H7 (cell line): ENCODE data around the gene AKAP13. TPM values are rescaled to one million over a fixed set of nuclear protein-coding genes. Genes with fewer than 3 reads are reported as not detected.
"Not testable (repeated sequence)": the region's sequence is repeated elsewhere in the genome, so short reads cannot be mapped to it uniquely, and the experiment has no call there.

Experiments used
- DNase-seq: peaks from one replicate; pipeline ENCODE4 v3.0.0; 2012
- H3K27me3 ChIP-seq: 2 replicates; pipeline ENCODE4 v1.6.0; 2011; ENCODE audit warnings: mild to moderate bottlenecking, low read length; ENCODE audit not compliant: control insufficient read depth, insufficient read depth
- H3K36me3 ChIP-seq: replicated peaks from 2 replicates; pipeline ENCODE4 v1.5.1; 2011; ENCODE audit warnings: low read length; ENCODE audit not compliant: control insufficient read depth, insufficient read depth
- H3K4me3 ChIP-seq: 2 replicates; pipeline ENCODE4 v1.5.1; 2011; ENCODE audit warnings: low read depth, mild to moderate bottlenecking, control low read depth, low read length, moderate library complexity; ENCODE audit not compliant: insufficient read depth
- total RNA-seq: library from RNA; depleted of rRNA; stranded (reverse); fragments of >200 nt; shearing (Covaris generic); gene quantifications from 2 replicates; pipeline ENCODE4 v1.2.3, GENCODE V29; 2014

The AKAP13 gene
- total RNA-seq, 1 experiment from 2014 or later, result 26.2 TPM

- H3K36me3 ChIP-seq, DNase-seq, H3K27me3 ChIP-seq, H3K4me3 ChIP-seq: not testable (repeated sequence)
These were observed 36.2 kb upstream of the AKAP13 start for GRCh38 chr15:85344241-85344640.

- H3K36me3 ChIP-seq, H3K4me3 ChIP-seq, H3K27me3 ChIP-seq, DNase-seq: not testable (repeated sequence)
These were observed 35.7 kb upstream of the AKAP13 start for GRCh38 chr15:85344653-85345114.

DNA sequence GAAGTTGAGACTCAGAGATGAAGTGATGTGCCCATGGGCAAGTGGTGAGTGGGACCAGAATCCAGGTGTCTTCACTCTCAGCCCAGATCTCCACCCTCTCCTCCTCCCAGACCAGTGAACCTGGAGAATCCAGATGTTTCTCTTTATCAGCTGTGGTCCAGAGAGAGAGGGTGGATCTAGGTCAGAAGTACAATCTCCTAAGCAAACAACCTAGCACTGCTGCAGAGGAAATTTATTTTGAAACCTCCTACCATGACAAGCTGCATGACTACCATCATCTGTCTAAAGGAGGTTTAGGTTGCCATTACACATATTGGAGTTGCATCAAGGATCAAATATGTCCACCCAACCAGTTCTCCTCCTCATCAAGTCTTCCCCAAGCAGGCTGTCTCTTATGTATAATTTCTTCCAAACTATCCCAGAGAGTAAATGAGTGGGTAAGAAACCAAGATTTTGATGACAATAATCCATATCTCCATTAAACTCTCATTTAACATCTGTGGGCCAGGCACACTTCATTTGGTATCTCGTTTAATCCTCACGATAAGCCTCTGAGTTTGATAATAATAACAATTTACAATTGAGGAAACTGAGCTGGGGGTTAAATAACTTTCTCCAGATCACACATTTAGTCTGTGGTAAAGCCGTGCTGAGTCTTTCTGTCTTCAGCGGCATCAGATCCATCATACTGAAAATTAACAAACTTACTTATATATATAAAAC, 35.0 kb upstream of the AKAP13 start:
- DNase-seq, H3K36me3 ChIP-seq, H3K27me3 ChIP-seq, H3K4me3 ChIP-seq: not testable (repeated sequence)

GRCh38 chr15:85346462-85347084, 33.8 kb upstream of the AKAP13 start:
- H3K27me3 ChIP-seq, H3K36me3 ChIP-seq, H3K4me3 ChIP-seq, DNase-seq: not testable (repeated sequence)

GRCh38 chr15:85347264-85348047, 32.9 kb upstream of the AKAP13 start:
- H3K36me3 ChIP-seq, DNase-seq, H3K4me3 ChIP-seq, H3K27me3 ChIP-seq: not testable (repeated sequence)

DNA sequence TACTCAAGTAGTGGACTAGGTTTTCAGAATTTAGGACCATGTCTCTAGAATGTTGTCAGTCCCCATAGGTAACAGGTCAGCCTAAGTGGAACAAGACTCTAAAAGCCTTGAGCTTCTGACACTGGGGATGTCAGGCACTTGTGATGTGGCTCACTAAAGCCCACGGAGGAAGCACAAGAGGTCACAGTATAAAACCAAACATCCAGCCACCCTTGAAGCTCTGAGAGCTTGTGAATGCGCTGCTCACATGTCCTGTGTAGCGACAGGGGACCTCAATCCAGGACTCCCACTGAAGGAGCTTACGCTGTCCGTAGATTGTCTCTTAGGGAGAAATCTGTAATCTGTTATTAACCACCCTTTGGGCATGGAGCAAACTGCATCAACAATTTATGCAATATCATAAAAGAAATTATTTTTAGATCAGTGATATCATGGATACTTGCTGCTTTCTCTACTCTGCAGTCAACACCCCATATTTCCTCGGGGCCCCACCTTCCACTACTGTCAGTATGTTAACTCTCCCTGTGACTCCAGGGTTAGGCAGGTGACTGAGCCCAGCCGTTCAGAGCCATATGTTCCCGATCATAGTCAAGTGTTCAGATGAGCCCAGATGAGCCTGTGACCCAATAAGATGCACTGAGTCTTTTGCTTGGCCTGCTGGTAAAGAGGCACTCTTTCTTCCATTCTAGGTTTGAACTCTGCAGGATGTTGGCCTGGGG, 32.2 kb upstream of the AKAP13 start:
- not testable (repeated sequence) for H3K27me3 ChIP-seq, H3K36me3 ChIP-seq, H3K4me3 ChIP-seq, DNase-seq

DNA sequence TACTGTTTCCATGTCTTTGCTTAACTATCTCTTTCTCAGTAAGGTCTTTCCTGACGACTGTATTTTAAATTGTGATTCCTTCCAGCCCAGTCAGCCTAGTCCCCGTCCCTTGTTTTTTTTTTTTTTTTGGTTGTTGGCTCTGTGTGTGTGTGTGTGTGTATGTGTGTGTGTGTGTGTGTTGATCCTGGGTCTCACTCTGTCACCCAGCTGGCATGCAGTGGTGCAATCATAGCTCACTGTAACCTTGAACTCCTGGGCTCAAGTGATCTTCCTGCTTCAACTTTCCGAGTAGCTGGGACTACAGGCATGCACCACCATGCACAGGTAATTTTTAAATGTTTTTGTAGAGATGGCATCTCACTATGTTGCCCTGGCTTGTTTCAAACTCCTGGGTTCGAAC, 31.3 kb upstream of the AKAP13 start:
- H3K27me3 ChIP-seq, H3K36me3 ChIP-seq, H3K4me3 ChIP-seq, DNase-seq: not testable (repeated sequence)

DNA sequence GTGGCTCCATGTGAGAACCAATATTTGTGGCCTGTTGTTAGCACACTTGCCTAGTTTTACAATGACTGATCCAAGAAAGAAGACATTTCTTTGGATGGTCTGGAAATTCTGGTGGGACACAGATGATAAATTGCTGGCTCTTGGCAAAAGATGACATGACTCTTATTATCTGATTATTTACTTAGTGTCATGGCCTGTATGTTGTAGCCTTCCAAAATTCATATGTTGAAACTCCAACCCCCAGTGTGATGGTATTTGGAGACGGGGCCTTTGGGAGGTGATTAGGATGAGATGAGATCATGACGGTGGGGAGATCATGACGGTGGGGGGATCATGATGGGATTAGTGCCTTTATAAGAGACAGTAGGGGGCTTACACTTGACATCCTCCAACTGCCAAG, 30.0 kb upstream of the AKAP13 start:
- H3K27me3 ChIP-seq, result no peaks in the 10 kb centered on the region
- DNase-seq, result no peak
- H3K36me3 ChIP-seq, result no peaks in the 10 kb centered on the region
- H3K4me3 ChIP-seq, result no peak overlapping the region

DNA sequence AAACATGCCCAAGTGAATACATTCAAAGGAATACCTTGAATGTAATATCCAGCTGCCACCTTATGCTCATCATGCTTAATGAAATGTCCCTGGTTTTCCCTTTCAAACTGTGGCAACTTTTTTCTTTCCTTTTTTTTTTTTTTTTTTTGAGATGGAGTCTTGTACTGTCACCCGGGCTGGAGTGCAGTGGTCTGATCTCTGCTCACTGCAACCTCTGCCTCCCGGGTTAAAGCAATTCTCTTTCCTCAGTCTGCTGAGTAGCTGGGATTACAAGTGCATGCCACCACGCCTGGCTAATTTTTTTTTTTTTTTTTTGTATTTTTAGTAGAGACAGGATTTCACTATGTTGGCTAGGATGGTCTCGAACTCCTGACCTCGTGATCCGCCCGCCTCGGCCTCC, 28.9 kb upstream of the AKAP13 start:
- not testable (repeated sequence) for H3K36me3 ChIP-seq, DNase-seq, H3K4me3 ChIP-seq, H3K27me3 ChIP-seq

DNA sequence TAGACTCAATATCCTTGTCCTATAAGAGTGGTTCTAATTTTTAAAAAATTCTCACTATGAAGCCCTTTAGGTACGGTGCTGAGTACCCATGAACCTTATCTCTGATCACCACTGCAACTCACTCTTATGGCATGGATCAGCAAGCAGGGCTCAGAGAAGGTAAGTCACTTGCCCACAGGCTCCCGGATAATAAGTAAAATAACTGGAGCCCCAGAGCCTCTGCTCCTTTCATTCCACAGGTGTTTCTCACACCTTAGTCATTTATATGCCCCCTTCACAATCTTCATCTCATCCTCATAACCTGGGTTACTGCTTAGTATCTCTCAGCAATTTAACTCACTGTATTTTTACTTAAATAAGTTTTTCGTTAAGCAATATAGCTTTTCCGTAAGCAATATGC, 28.4 kb upstream of the AKAP13 start:
- DNase-seq, result no peak
- H3K27me3 ChIP-seq, result no peaks in the 10 kb centered on the region
- no peaks in the 10 kb centered on the region for H3K36me3 ChIP-seq
- H3K4me3 ChIP-seq, result no peak overlapping the region

GRCh38 chr15:85353516-85353915, 26.9 kb upstream of the AKAP13 start:
- H3K4me3 ChIP-seq, result no peak overlapping the region
- no peak for DNase-seq
- no peaks in the 10 kb centered on the region for H3K27me3 ChIP-seq
- no peaks in the 10 kb centered on the region for H3K36me3 ChIP-seq

DNA sequence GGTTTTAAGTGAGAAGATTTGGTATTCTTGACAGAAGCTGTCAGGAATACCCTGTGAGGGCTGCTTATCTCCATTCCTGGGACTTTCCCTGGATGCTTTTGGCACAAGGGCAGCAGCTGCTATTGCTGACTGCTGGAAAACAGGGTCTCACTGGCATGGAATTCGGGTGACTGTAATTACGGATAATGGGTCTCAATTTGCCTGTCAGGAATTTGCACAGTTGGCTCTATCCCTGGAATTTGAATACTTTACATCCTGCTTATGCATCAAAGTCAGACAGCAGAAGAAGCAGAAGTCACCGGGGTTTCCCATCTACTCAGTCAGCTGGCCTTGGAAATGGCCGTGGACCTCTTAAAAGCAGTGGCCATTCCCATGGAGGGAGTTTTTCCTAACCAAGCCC, 25.9 kb upstream of the AKAP13 start:
- no peak for DNase-seq
- no peaks in the 10 kb centered on the region for H3K27me3 ChIP-seq
- no peak overlapping the region for H3K4me3 ChIP-seq
- H3K36me3 ChIP-seq, result no peaks in the 10 kb centered on the region

DNA sequence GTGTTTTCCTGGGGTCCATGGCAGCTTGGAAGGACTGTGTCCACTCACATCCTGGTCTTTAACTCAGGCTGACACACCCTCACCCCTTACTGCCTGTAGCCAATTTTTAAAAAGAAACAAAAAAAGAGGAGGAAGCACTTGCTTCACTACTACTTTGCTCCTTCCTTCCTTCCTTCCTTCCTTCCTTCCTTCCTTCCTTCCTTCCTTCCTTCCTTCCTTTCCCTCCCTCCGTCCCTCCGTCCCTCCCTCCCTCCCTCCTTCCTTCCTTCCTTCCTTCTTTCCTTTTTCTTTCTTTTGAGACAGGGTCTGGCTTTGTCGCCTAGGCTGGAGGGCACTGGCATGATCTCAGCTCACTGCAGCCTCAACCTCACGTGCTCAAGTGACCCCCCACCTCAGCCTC, 25.5 kb upstream of the AKAP13 start:
- Histone ChIP-seq H3K4me3 (no peak overlapping the region), H3K36me3 (no peaks in the 10 kb centered on the region), H3K27me3 (no peaks in the 10 kb centered on the region)
- DNase-seq, result no peak

GRCh38 chr15:85356276-85356675, 24.1 kb upstream of the AKAP13 start:
- no peak overlapping the region for H3K4me3 ChIP-seq
- H3K27me3 ChIP-seq, result no peaks in the 10 kb centered on the region
- DNase-seq, result no peak
- no peaks in the 10 kb centered on the region for H3K36me3 ChIP-seq
